SK-N-DZ (cell line): ENCODE results near the gene LRP5.
A peak's percentile ranks its signal among the peaks of the same experiment; 100 is the strongest.

Experiments
- DNase-seq: peaks from one replicate; pipeline ENCODE4 v3.0.0-alpha.2; 2015; ENCODE audit warnings: low spot score

The LRP5 gene

DNA sequence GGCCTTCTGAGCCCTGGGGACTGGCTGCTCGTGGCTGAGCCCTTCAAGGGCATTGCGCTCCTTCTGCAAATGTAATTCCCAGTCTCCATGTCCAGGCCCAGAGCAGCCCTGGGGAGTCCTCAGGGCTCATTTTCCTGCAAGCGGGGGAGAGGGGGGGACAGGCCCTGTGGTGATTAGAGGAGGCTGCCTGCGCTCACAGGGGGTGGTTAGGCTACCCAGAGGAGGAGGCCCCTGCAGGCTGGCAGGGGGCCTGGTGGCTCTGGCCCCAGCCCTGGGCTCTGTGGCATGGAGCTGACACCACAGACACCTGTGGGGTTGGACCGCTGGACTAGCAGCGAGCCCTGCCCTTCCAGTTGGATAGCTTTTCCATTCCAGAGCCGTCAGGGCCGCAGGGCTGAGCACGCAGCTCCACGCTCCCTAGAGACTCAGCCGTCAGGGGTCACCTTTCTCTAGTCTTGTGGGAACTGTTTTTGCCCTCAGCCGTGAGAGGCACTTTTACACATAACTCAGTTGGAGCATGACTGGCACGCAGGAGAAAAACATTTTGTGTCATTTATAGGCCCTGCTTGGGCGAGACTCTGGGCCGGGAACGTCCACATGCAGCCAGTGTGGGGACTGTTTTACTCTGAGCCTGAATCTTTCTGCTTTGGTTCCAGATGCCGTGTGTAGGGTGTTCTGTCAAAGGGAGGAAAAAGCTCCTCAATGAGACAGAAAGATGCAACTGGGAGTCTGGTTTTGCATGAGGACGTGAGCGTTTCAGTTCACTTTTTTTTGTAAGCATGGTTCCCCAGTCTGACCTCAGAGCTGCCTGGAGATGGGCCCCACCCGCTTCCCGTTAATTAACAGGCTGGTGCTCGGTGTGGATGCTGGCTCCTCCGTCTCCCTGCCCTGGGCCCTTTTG, 58.1 kb downstream of the LRP5 start:
- peak; percentile 42 for DNase-seq

DNA sequence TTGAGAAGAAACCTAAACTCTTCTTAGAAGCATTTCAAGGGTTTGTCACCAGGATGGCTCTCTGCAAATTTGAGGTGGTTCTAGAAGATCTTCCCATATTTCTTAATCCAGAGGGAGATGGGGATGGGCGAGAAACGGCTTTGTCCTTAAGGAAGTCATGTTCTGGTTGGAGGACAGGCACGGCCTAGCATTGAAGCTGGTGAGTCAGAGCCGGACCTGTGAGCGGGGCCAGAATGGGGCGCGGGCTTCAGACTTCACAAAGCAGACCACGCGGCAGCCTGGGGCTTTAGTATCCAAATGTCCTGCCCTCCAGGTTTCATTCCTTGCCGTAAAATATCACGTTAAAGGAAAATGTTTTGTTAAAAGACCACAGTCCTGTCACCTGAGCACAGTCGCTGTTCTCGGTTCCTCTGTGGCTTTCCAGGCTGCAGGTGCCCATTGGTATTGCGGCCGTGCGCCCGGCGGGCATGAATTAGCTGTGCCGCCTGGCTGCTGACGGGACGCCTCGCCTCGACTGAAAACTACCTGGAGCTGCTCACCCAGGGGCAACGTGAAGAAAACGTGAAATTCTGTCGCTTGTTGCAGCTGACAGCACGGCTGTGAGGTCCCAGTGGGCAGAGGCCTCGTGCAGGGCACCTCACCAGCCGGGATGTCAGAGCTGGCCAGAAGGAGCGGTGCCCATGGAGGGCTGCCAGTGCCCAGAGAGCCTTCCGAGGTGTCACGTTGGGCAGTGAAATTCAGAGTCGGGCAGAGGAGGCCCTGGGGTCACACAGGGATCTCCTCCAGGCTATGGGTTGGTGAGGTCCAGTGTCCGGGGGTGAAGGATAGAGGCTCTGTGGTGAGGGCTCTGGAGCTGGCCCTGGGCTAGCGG, 59.0 kb downstream of the LRP5 start:
- no peak for DNase-seq

DNA sequence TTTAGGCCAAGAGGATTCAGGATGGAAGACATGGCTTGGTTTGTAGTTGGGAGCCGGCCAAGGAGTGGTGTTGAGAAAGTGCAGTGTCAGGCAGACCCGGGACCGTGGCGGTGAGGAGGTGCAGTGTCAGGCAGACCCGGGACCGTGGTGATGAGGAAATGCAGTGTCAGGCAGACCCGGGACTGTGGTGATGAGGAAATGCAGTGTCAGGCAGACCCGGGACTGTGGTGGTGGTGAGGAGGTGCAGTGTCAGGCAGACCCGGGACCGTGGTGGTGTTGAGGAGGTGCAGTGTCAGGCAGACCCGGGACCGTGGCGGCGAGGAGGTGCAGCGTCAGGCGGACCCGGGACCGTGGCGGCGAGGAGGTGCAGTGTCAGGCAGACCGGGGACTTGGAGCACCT, 59.7 kb downstream of the LRP5 start:
- no peak for DNase-seq

DNA sequence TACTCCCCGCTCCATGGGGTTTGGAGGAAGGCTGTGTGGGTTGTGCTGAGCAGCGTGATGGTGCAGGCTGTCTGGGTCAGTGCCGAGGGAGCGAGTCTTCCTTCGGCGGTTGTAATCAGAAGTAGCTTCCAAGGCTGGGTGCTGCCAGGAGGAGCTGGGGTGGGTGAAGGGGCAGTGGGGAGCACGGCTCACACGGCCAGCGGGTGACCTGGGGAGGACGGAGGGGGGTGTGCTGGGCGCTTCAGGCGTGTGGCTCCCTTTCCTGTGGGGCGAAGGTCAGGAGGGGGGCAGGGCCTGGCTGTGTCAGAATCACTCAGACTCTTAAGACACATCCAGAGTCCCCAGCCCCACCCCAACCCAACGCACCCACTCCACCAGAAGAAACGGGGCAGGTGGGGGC, 60.2 kb downstream of the LRP5 start:
- no peak for DNase-seq

DNA sequence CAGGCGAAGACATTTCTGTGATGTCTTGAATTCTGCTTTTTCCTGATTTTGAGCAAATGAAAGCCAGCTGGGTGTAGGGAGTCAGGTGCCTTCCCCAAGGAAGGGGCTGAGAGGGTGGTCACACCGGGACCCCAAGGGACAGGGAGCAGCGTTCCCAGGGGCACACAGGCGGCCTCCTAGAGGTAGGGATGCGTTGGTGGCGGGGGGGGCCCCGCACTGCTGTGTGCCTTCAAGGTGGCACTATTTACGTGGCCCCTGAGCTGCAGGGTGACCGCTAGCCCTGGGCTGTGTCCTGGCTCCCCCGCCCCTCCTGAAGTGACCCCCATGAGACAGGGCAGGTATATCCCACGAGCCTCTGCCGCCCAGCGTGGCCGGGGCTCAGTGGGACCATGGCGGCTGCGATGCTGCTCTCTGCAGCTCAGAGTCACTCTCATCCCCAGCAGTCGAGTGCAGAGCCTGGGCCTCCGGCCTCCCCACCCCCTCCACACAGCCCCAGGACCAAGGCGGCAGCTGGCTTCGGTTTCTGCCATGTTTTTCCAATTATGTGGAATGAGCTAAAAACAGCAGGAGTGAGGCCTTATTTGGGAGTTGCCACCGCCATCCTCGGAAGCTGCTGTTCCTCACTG, 60.9 kb downstream of the LRP5 start:
- DNase-seq = peak; percentile 85

DNA sequence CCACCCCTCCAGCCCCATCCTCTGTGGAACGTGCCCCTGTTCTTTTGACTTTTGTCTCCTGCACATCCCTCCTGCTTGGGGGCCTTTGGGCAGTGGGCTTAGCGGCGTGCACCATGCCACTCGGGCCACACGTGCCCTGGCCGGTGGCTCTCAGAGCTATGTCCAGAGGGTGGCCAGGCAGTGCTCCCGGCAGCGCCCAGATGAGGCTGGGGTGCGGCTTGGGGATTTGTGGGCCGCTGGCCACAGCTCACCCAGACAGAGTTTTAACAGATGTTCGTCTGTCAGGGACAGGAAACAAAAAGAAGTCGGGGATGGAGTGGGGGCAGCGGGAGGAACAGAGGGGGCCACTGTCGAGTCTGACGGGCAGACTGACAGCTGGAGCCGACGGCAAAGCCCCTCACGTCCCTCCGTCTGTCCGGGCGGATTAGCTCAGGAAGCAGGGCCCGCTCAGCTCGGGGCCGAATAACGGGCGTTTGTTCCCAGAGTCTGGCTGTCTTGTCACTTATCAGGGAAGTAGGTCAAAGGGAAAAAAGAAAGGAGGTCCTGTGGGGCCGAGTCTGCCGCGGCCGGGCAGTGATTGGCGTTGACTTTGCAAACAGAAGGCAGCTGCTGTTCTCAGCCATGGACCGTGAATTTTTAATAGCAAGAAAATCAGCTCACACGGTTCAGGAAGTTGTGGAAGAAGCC, 61.6 kb downstream of the LRP5 start:
- peak; percentile 81 for DNase-seq

DNA sequence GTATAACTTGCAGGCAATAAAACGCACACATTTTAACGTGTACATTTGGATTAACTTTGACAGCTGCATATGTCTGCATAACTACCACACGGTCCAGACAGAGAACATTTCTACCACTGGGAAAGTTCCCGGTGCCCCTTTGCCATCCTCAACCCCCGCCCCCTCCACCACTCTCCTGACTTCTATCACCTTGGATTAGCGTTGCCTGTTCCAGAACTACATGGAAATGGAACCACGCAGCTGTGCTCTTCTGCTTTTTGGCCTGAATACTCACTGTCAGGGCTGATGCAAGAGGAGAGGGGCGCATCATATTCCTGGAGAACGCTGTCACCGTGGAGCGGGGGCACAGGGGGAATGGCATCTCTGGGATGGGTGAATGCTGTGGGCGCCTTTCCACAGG, 62.1 kb downstream of the LRP5 start:
- DNase-seq = no peak

DNA sequence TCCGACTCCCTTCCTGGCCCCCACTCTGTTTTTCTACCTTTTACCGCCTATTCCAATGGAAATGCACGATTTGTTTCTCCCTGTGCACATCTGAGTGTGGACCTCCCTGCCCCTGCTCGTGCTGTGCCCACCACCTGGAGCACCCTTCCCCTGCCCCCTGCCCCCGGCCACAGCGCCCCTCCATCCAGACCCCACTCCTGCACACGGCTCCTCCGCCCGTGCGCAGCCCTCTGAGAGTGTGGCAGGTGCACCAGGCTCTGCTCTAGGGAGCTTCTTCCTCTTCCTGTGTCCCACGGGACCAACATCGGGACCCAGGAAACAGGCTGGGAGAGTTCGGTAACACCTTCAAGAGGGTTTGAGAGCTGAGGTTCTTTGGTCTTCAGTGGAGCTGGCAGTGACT, 62.9 kb downstream of the LRP5 start:
- no peak for DNase-seq

DNA sequence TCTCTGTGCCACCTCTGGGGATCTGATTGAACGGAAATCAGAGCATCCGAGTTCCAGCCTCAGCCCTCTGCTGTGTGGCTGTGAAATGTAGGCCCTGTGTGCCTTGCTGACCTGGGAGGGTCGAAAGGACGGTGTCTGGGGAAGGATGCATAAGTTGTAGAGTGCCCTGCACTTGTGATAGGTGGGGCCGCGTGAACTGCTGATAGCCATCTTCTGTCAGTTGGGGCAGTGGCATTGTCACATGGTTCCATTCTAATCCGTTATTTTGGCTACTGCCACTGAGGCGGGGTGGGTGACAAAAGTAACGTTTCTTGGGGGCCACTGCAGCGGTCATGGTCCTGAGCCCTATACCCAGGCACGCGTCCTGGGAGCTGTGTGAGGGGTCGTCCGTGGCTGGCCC, 63.4 kb downstream of the LRP5 start:
- no peak for DNase-seq

DNA sequence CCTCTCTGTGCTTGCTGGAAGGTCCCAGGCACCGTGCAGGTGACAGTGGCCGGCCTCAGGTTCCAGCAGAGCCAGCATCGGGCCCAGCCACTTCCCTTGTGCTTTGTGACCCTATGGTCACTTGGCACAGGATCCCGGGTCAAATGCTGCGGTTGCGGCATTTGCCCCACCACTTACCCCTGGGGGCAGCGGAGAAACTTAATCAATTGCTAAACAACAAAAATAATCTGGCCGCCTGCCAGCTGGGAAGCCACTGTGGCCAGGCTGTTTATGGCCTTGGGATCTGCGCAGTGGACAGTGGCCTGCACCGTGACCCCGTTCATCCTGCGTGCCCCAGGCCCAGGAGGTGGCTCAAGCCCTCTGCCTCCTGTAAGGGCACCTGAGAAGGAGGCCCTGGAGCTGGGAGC, 65.0 kb downstream of the LRP5 start:
- DNase-seq = no peak

DNA sequence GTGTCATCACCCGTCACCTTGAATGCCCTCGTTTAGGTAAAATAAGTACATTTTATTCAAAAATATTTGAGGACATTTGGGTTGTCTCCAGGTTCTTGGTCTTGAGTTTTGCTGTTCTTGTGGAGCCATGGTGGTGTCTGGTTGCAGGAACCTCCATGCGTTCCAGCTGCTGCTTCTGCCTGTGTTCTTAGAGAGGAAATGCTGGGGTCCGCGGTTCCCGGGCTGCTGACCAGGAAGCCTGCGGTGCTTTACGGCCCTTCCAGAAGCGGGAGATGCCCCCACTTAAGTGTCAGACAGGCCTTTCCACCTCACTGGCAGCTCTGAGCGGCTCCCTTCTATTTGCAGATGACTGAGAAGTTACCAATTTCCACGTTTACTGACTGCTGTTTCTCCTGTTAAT, 66.8 kb downstream of the LRP5 start:
- DNase-seq = no peak

DNA sequence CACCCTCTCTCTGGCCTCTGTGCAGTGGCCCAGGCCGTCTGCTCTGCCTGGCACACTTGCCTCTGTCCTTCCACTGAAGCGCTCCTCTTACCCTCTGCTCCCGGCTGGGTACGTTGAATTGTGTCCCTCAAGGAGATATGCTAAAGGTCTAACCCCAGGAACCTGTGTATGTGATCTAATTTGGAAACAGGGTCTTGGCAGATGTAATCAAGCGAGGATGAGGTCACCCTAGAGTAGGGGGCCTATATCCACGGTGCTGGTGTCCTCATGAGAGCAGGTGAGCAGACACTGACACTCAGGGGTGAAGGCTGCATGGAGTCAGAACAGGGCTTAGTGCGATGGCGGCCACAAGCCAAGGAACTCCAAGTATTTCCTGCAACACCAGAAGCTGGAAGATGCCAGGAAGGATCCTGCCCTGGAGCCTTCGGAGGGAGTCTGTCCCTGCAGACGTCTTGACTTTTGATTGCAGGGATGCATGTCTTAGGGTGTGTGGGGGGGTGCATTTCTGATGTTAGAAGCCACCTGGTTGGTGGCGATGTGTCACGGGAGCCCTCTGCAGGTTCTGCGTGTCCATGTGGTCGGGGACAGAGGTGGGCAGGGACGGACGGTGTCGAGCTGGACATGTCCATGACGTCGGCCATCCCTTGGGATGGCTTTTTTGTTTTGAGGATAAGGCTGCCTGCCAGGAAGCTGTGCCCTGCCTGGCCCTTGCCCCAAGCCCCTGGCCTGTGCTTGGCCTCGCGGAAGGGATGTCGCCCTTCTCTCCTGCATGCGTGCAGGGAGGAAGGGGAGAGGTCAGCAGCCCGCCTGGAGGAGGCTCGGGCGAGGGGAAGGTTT, 68.6 kb downstream of the LRP5 start:
- peak; percentile 29 for DNase-seq

DNA sequence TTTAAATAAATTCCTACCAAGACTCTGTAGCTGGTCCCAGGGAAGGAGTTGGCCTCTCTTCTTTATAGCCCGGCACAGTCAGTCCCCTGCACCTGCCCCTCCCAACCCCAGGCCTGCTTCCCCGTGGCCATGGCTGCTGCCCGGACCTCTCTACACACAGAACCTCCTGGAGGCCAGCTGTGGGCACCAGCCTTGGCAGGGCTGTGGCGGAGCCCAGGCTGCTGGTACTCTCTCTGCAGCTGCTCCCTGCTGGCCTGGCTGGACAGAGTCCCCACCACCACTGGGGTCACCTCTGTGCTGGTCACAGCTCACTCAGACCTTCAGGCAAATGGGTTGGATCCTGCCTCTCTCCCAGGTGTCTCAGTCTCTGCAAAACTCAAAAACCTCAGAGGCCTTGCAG, 69.3 kb downstream of the LRP5 start:
- no peak for DNase-seq

DNA sequence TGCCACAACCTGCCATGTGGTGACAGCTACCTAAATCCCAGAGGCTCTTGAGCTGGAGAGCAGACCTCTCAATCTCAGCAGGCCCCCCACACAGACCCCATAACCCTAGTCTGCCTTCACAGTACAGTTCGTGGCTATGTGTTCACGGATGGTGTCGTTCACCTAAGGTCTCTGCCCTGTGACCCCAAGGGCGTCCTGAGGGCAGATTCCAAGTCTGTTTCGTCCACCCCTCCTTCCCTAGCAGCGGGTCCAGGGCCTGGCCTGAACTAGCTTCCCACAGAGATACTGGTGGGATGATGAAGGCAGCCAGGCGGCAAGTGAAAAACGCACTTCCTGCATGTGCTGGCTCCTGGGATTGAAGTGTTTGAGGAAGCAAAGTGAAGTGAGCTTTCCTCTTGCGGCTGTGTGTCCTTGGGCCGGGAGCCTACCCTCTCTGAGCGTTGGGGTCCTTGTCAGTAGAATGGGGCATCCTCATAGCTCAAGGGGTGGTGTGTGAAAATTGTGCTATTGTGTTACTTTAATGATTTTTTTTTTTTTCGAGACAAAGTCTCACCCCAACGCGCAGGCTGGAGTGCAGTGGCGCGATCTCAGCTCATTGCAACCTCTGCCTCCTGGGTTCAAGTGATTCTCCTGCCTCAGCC, 70.1 kb downstream of the LRP5 start:
- no peak for DNase-seq

DNA sequence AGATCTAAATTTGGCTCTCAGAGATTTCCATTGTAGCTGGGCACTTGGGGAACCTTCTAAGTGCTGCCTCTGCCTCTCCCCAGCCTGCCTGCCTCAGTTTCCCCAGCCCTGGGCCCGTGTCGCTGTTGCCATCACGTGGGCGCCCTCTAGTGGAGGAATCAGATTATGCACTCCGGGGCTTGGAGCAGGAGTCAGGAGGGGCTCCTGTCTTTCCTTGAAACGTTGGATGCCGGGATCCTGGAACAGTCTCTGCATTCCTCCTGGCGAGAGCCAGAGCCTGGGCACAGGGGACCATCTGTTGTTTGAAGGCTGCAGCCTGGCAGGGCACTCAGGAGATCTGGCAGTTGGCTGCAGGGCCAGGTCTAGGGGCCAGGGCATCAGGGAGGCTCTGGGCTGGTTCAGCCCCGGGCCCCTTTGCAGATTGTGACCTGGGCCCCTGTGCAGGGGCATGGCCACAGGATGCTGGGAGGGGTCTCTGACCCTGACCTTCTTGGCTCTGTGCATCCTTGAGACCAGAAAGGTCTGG, 71.6 kb downstream of the LRP5 start:
- peak; percentile 57 for DNase-seq

DNA sequence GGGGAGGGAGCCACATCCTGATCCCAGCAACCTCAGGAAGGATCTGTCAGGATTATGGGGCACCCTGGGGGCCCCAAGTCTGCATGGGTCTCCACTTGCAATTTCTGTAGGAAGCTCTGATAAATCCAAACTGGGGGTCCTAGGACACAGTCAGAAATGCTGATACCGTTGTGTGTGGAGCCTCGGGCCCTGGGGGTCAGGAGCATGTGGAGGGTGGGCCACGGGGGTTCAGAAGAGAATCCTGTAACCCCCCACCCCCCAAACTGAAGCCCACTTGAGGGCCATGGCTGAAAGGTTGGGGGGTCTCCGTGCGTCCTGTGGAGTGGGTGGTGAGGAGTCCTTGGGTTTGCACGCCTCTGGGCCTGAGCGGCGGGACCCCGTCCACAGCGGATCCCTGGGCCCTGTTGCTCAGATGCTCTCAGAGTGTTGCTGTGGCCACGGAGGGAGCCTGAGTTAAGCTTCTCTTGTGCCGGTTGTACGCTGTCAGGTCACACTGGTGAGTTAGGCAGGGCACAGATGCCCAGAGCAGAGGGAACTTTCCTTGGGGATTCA, 72.2 kb downstream of the LRP5 start:
- no peak for DNase-seq

DNA sequence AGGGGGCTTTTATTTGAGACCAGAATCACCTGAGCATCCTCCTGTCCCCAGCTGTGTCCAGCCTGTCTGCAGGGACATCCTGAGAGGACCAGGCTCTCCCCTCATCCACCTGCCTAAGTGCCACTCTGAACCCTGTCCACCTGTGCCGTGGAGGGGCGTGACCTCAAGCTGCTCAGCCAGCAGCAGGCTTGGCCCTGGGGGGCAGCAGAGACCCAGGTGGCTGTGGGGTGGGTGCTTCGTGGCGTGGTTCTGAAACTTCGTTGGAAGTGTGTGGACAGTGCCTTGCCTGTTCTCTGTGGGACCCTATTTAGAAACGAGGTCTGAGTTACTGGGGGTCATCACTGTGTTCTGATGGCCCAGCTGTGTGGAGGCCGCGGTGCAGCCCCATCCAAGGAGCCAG, 72.7 kb downstream of the LRP5 start:
- DNase-seq = no peak

DNA sequence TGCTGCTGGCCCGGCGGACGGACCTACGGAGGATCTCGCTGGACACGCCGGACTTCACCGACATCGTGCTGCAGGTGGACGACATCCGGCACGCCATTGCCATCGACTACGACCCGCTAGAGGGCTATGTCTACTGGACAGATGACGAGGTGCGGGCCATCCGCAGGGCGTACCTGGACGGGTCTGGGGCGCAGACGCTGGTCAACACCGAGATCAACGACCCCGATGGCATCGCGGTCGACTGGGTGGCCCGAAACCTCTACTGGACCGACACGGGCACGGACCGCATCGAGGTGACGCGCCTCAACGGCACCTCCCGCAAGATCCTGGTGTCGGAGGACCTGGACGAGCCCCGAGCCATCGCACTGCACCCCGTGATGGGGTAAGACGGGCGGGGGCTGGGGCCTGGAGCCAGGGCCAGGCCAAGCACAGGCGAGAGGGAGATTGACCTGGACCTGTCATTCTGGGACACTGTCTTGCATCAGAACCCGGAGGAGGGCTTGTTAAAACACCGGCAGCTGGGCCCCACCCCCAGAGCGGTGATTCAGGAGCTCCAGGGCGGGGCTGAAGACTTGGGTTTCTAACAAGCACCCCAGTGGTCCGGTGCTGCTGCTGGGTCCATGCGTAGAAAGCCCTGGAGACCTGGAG, 74.1 kb downstream of the LRP5 start:
- no peak for DNase-seq

DNA sequence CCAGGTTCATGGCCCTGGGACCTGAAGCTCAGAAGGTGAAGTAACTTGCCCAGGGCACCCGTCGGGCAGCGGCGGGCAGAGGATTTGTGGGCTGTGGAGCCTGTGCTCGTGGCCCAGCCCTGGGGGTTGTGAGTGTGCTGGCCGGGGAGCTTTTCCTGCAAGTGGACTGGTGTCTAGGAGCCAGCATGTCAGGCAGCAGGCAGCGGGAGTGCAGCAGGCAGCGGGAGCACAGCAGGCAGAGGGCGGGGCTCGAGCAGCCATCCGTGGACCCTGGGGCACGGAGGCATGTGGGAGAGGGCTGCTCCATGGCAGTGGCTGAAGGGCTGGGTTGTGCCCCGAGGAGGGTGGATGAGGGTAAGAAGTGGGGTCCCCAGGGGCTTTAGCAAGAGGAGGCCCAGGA, 75.4 kb downstream of the LRP5 start:
- DNase-seq = no peak
